Activated T-cell treated with anti-CD3 and anti-CD28 coated beads for 1 hour (primary cell): ENCODE measurements around the gene DNPH1.
A peak's percentile ranks its signal among the peaks of the same experiment; 100 is the strongest.

Experiments used
- DNase-seq: peaks from one replicate; pipeline ENCODE4 v3.0.0-alpha.2; 2020; ENCODE audit warnings: low read depth

DNPH1 gene

DNA sequence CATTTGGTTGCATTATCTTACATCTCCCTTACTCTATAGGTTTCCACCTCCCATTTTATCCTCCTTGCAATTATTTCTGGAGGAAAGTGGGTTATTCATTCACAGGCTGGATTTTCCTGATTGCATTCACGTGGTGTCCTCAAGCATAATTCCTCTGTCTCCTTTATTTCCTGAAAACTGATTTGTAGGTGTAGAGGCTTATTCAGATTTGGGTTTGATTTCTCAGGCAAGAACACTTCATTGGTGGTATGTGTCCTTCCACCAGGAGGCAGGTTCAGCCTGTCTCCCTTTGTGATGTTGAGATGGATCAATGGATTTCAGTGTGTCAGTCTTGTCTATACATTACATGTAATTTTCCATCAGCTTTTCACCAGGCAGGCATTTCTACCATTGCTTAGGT lies 17.3 kb downstream of the DNPH1 start:
- DNase-seq, result no peak

DNA sequence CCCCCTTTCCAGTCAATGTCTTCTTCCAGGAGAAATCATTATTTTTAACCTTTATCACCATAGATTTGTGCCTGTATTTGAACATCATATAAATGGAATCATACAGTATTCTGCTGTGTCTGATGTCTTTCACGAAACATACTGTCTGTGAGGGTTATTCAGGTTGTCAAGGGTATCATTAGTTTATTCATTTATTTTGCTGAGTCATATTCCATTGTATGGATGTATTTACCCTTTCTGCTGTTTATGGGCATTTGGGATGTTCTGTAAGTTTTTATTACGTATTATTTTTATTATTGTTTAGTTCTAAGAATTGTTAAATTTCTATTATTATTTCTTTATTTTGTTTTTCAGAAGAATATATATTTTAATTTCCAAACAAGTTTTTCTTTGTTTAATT lies 22.0 kb downstream of the DNPH1 start:
- DNase-seq, result no peak

DNA sequence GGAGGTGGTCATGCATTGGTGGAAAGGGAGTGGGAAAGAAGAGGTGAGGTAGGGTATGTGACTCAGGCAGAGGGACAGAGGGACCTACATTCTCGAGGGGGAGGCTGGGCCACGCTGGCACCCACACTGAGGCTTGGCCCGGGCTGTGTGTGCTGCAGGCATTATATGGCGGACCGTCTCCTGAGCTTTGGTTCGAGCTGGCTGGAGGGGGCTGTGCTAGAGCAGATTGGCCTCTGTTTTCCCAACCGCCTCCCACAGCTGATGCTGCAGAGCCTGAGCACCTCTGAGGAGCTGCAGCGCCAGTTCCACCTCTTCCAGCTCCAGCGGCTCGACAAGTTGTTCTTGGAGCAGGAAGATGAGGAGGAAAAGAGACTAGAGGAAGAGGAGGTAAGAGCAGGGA lies 23.4 kb downstream of the DNPH1 start:
- DNase-seq, result no peak

DNA sequence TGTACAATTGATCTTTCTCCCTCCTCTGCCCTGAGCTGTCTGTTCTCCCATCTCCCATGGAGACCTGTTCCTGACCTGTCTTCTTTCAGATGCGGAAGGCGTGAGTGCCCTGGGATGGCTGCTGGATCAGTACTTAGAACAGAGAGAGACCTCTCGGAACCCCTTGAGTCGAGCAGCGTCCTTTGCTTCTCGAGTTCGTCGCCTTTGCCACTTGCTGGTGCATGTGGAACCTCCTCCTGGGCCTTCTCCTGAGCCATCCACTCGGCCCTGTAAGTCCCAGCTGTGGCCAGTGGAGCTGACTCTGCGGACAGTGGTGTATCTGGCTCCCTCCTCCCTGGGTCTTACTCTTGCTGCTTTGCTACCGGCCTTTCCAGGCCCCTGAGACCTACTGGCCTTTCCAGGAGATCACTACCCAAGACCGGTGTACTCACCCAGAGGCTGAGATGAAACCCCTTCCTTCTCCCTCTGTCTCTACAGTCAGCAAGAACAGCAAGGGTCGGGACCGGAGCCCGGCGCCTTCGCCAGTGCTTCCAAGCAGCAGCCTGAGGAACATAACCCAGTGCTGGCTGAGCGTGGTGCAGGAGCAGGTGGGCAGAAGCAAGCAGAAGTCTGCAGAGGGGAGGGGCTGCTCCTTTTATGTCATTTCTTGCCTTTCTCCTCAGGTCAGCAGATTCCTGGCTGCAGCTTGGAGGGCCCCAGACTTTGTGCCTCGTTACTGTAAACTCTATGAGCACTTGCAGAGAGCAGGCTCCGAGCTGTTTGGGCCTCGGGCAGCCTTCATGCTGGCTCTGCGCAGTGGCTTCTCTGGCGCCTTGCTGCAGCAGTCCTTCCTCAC lies 24.8 kb downstream of the DNPH1 start:
- DNase-seq, result no peak

DNA sequence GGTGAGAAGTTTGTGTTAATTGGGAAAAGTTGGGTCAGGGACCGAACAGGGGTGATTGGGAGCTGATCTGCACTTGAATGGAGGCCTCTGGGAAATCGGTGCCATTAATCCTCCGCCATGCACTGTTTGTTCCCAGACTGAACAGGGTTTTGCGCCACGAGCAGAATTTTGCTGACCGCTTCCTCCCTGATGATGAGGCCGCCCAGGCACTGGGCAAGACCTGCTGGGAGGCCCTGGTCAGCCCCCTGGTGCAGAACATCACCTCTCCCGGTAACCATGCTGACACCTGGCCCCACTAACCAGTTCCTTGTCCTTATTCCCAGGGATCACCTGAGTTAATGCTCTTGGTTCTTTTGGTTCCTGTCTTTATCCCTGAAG lies 25.6 kb downstream of the DNPH1 start:
- no peak for DNase-seq

DNA sequence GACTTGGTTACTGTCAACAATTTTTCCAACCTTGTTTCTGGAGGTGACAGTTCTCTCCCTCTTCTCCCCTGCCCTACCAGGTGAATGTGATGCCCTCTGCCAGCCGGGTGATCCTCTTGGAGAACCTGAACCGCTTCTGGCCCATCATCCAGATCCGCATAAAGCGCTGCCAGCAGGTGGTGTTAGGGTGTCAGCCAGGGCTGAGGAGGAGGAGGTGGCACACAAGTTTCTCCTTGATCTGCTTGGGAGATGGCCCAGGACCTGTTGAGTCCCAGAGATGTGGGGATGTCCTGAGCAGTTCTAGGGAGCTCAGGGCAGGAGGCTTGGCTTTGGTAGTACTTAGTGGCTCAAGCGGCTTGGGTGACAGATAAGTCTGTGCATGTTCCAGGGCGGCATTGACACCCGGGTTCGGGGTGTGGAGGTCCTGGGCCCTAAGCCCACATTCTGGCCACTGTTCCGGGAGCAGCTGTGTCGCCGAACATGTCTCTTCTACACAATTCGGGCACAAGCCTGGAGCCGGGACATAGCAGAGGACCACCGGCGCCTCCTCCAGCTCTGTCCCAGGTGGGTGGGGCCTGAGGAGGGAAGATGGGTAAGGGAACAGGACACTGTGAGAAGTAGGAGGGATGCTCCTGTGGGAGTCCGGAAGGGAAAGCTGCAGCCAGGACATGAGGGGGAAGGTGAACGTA lies 26.1 kb downstream of the DNPH1 start:
- no peak for DNase-seq

DNA sequence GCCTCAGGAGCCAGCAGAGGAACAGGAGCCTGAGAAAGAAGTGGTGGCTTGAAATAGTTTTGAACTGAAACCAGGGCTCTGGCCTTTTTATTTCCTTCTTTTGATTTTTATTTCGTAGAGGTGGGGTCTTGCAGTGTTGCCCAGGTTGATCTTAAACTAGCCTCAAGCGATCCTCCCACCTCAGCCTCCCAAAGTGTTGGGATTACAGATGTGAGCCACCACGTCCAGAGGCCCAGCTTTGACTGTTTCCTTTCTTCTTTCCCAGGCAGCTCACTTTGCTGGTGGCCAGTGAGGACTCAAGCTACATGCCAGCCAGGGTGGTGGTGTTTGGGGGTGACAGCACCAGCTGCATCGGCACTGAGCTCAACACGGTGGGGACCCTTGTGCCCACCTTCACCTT lies 26.8 kb downstream of the DNPH1 start:
- no peak for DNase-seq

DNA sequence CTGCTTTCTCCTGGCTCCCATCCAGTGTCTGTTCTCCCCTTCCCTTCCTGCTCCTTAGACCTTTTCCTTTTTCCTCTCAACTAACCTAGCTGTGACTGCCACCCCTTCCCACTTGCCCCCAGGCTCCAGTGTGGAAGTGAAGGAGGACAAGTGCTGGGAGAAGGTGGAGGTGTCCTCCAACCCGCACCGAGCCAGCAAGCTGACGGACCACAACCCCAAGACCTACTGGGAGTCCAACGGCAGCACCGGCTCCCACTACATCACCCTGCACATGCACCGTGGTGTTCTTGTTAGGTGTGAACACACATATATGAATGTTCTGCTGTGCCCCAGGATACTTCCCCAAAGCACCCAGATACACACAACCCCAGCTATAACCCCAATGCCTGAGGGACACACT lies 28.7 kb downstream of the DNPH1 start:
- DNase-seq, result no peak

DNA sequence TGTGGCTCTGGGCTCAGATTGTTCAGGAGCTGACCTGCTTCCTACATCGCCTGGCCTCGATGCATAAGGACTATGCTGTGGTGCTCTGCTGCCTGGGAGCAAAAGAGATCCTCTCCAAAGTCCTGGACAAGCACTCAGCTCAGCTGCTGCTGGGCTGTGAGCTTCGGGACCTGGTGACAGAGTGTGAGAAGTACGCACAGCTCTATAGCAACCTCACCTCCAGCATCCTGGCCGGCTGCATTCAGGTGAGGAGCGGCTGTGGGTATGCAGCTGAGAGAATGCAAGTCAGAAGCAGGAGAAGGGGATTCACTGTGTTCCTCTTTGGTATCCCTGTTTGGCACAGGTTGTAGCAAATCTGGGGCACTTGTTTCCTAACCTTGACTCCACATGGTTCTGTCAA lies 29.4 kb downstream of the DNPH1 start:
- no peak for DNase-seq

DNA sequence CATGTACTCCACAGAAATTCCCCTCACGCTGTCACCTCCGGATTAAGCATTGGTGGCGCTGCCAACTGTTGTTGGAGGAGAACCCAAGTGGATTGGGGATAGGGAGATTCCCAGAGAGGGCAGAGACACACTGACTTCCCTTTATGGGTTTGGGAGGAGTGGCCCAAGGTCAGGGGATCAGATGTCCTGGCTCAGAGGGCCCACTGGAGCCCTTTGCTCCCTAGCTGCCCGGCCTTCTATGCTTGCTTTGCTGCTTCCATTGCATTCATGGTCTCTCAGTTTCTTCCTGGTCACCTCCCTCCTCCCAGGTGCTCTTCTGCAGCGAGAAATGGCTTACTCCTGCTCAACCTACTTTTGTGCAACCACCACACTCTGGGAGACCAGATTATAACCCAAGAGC lies 32.9 kb downstream of the DNPH1 start:
- DNase-seq, result no peak

DNA sequence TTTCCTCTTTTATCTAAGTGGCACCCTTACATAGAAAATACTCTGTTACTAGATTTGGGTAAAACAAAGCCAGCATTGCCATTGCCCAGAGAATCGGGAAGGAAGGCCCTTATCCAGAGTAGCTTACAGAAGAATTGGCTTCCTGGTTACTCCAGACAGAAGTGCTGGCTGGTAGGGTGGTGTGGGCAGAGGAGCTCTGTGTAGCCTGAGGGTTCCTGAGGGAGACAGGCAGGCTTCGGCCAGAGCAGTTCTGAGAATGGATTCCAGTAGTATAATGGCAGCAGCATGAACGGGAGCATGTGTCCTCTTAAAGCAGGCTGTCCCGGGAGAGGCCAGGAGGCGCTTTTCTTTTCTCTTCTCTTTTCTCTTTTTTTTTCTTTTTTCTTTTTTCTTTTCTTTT lies 35.4 kb downstream of the DNPH1 start:
- DNase-seq, result no peak

DNA sequence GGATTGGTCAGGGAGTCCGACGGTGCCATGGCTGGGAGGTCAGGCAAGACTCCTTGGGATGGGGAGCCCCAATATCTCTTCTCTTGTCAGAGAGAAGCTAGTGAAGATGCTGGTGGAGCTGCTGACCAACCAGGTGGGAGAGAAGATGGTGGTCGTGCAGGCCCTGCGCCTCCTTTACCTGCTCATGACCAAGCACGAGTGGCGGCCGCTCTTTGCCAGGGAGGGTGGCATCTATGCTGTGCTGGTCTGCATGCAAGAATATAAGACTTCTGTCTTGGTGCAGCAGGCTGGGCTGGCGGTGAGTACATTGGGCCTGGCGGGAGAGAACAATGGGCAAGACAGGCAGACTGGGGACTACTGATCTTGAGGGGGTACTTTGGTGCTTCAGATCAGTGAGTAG lies 36.4 kb downstream of the DNPH1 start:
- no peak for DNase-seq

DNA sequence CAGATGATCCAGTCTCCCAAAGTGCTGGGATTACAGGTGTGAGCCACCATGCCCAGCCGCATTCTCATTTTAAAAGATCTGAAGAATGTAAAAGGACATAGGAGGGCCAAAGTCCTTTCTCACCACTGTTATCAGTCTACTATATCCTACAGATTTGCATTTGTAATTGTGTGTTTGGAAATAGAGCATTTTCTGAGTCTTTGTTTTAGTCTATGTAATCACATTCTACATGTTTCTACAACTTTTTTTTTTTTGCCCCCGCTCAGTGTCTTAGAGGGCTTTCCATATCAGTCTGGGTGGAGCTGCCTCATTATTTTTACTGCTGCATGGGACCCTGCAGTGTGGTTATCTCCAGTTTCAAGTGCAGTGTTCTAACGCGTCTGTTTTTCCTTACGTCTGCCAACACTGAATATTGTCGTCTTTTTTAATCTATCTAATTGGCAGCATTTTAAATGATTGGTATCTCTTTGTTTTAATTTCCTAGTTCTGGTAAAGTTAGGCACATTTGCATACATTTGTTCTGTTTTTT lies 39.4 kb downstream of the DNPH1 start:
- DNase-seq, result no peak

DNA sequence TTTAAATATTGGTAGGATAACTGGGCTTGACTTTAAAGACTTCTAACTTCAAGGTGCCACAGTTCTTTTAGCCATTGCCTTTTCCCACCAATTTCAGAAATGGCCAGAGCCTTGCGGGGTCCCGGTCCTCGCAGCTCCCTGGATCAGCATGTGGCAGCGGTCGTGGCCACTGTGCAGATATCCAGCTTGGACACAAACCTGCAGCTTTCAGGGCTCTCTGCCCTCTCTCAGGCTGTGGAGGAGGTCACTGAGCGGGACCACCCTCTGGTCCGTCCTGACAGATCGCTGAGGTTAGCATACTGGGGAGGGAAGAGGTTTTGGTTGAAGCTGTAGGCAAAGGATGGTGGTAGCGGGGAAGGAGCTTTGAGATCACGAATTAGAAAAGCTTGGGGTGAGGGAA lies 40.9 kb downstream of the DNPH1 start:
- DNase-seq, result no peak

DNA sequence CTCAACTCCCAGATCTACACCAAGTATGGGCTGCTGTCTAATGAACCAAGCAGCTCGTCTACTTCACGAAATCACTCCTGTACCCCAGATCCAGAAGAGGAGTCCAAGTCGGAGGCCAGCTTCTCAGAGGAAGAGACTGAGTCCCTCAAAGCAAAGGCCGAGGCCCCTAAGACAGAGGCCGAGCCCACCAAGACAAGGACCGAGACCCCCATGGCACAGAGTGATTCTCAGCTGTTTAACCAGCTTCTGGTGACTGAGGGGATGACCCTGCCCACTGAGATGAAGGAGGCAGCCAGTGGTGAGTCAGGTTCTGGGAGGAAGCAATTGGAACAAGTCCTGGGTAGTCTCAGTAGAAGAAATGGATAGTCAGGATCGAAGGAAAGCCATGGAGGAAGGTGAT lies 41.5 kb downstream of the DNPH1 start:
- DNase-seq, result no peak

DNA sequence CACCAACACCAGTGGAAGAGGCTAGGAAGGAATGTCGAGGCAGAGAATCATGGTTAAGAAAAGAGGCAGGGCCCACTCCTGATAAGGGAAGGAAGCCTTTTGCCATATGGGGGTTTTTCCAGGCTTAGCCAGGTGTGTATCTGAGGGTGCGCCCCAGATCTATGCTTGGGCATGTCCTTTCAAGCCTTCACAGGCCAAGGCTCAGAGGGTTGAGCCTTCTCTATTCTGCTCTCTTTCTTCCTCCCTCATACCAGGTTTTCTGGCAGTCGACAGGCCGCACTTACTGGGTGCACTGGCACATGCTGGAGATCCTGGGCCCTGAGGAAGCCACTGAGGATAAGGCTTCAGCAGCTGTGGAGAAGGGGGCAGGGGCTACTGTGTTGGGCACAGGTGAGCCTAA lies 42.6 kb downstream of the DNPH1 start:
- no peak for DNase-seq

DNA sequence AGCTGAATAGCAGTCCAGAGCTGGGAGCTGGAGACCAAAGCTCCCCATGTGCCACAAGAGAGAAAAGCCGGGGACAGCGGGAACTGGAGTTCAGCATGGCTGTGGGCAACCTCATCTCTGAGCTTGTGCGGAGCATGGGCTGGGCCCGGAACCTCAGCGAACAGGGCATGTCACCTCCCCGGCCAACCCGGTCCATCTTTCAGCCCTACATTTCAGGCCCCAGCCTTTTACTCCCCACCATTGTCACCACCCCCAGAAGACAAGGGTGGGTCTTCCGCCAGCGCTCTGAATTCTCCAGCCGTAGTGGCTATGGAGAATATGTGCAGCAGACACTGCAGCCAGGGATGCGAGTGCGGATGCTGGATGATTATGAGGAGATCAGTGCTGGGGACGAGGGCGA lies 43.3 kb downstream of the DNPH1 start:
- no peak for DNase-seq

DNA sequence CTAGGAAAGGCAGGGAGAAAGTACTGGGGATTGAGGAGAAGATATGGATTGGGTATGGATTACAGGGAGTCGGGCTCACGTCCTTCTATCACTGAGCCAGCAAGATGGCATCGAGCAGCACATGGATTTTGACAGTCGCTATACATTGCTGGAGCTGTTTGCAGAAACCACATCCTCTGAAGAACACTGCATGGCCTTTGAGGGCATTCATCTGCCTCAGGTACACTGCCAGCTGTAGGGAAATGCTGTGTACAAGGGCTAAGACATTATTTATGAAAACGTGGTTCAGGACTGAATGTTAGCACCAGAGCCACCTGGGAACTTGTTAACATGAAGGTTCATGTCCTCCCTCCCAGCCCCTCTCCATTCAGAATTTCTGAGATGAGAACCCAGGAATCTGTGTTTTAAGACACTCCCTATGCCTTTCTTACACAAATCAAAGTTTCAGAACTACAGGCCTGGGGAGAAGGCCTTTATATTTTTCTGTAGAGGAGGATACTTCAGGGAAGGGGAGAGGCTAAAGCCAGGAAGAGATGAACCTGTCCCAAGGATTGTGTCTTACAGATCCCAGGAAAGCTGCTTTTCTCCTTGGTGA lies 43.8 kb downstream of the DNPH1 start:
- no peak for DNase-seq

DNA sequence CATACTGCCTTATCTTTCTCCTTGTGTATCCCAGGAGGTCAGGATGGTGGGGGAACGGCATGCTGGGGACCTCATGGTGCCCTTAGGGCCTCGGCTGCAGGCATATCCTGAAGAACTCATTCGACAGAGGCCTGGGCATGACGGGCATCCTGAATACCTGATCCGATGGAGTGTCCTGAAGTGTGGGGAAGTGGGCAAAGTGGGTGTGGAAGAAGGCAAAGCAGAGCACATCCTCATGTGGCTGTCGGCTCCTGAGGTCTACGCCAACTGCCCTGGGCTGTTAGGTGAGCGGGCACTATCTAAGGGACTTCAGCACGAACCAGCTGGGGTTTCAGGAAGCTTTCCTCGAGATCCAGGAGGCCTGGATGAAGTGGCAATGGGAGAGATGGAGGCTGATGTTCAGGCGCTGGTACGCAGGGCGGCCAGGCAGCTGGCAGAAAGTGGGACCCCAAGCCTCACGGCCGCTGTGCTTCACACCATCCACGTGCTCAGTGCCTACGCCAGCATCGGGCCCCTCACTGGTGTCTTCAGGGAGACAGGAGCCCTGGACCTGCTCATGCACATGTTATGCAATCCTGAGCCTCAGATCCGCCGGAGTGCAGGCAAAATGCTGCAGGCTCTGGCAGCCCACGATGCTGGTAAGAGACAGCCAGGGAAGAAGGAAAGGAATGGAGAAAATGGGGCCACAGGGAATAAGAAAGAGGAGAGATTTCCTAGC lies 44.9 kb downstream of the DNPH1 start:
- DNase-seq, result no peak

DNA sequence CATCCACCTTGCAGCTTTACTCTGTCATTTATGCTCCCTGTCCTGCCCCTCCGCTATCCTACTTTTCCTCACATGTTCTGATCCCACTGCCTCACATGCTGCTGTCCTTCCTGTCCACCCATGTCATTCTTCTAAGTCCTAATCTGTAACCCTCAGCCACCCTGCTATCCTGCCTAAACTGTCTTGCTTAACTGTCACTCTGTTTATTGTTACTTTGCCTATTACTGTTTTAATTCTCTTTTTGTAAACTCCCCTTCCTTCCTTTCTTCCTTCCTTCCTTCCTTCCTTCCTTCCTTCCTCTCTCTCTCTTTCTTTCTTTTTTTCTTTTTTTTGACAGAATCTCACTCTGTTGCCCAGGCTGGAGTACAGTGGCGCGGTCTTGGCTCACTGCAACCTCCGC lies 45.8 kb downstream of the DNPH1 start:
- DNase-seq, result no peak

DNA sequence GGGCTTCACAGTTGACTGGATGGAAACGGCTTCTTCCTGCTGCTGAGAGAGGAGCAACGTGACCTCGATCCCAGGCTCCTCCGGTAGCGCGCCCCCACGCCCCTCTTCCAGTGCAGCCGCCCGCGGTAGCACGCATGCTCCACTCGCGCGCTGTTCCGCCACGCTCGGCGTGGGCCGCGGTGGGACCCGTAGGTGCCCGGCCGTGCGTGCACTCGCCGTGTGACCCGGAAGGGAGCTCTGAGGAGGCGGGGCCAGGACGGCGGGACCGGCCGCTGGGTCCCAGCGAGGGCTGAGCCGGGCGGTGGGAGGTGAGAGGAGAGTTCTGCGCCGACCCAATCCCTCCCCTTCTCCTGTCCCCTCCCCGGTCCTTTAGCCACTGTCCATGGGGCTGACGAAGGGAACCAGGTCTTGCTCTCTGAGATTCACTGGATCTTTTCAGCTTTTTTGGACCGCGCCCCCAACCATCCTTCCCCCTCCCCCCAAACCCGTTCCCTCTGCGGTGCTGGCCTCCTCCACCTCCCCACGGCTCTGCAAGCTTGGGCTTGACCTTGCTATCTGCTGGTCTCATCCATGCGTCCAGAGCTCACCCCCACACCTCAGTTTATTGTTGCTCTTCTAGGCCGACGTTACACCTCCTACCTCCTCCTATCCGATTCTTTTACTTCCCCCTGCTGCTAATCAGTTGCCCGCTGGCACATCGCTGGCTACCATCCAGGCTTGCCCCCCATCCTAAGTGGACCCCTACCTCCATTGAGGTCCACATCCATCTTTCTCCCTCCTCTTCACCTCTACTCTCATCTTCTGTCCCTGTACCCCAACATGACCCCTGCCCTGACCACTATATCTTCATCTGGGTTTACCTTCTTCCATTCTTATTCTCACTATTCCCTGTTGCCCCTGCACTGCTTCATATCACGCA lies 47.1 kb downstream of the DNPH1 start, which contains the start of gene CUL9:
Gene CUL9, plus strand, starts transcription at position 255 of the 919 bp plus-strand sequence. CDS start 2,115 bp downstream, outside the sequence.
- peak; percentile 68 for DNase-seq
